IMR-90 (cell line): ENCODE results near the gene NOXO1. TPM values are rescaled to one million over a fixed set of nuclear protein-coding genes. Genes with fewer than 3 reads are reported as not detected.
A peak's percentile ranks its signal among the peaks of the same experiment; 100 is the strongest.

ENCODE experiments used
- ATAC-seq: fragments of 200-7000 bp; cut with Tn5 transposase; 2 replicates; pipeline ENCODE4 v1.9.1; 2020; ENCODE audit warnings: low read depth, mild to moderate bottlenecking, moderate library complexity
- BruUV-seq: library from RNA; stranded (reverse); fragments of 400-500 nt; replicated peaks from 2 replicates; lab custom pipeline; 2021; lab: Mats Ljungman, UMichigan
- CTCF ChIA-PET: fragments of 300-600 bp; formaldehyde crosslinking; extraction: SDS; loops from one replicate; lab custom pipeline; 2021; ENCODE audit warnings: antibody characterized with exemption; lab: Yijun Ruan, JAX
- POLR2A ChIA-PET: fragments of 300-600 bp; sonication (Branson Sonifier 250); formaldehyde crosslinking; loops from one replicate; lab custom pipeline; 2022; ENCODE audit warnings: antibody characterized with exemption; ENCODE audit not compliant: unreplicated experiment; lab: Charles Lee
- DNase-seq: peaks from one replicate; pipeline ENCODE4 v3.0.0; 2013
- H2AFZ ChIP-seq: replicated peaks from 2 replicates; pipeline ENCODE3; 2013; ENCODE audit warnings: low read length, mild to moderate bottlenecking; ENCODE audit not compliant: poor library complexity
- H2AK5ac ChIP-seq: 2 replicates; pipeline ENCODE4 v1.6.1; 2013; ENCODE audit warnings: low read depth, low read length, inconsistent platforms
- H2AK9ac ChIP-seq: replicated peaks from 2 replicates; pipeline ENCODE3; 2013; ENCODE audit warnings: mild to moderate bottlenecking, low read depth, low read length, moderate library complexity; ENCODE audit not compliant: poor library complexity
- H2BK120ac ChIP-seq: 2 replicates; pipeline ENCODE4 v1.6.1; 2013; ENCODE audit warnings: low read depth, low read length, inconsistent platforms
- H2BK15ac ChIP-seq: 3 replicates; pipeline ENCODE4 v1.6.1; 2013; ENCODE audit warnings: low read depth, low read length, inconsistent platforms
- H2BK20ac ChIP-seq: 2 replicates; pipeline ENCODE4 v1.6.1; 2013; ENCODE audit warnings: low read depth, mild to moderate bottlenecking, inconsistent platforms, low read length, moderate library complexity
- H2BK5ac ChIP-seq: 2 replicates; pipeline ENCODE4 v1.6.1; 2013; ENCODE audit warnings: mild to moderate bottlenecking, low read depth, low read length, inconsistent platforms; ENCODE audit not compliant: poor library complexity, severe bottlenecking
- H3K14ac ChIP-seq: replicated peaks from 2 replicates; pipeline ENCODE4 v1.6.1; 2013; ENCODE audit warnings: low read depth, low read length, inconsistent platforms
- H3K18ac ChIP-seq: 2 replicates; pipeline ENCODE4 v1.6.1; 2013; ENCODE audit warnings: low read depth, low read length, control low read depth
- H3K23ac ChIP-seq: 2 replicates; pipeline ENCODE4 v1.6.1; 2013; ENCODE audit warnings: low read depth, low read length, inconsistent platforms
- H3K27ac ChIP-seq: 2 replicates; pipeline ENCODE4 v1.5.1; 2013; ENCODE audit warnings: mild to moderate bottlenecking, control low read depth, low read length; ENCODE audit not compliant: insufficient read depth
- H3K27me3 ChIP-seq: 2 replicates; pipeline ENCODE4 v1.6.1; 2013; ENCODE audit warnings: low read length; ENCODE audit not compliant: control insufficient read depth, insufficient read depth
- H3K36me3 ChIP-seq: 2 replicates; pipeline ENCODE4 v1.6.1; 2013; ENCODE audit warnings: low read length, mixed read lengths; ENCODE audit not compliant: control insufficient read depth, insufficient read depth
- H3K4ac ChIP-seq: 2 replicates; pipeline ENCODE4 v1.6.1; 2013; ENCODE audit warnings: low read depth, low read length, inconsistent platforms
- H3K4me1 ChIP-seq: 2 replicates; pipeline ENCODE4 v1.6.1; 2013; ENCODE audit warnings: low read length, mixed read lengths; ENCODE audit not compliant: control insufficient read depth, insufficient read depth
- H3K4me2 ChIP-seq: 2 replicates; pipeline ENCODE4 v1.6.1; 2013; ENCODE audit warnings: low read depth, mild to moderate bottlenecking, control low read depth, low read length, moderate library complexity
- H3K4me3 ChIP-seq: 2 replicates; pipeline ENCODE4 v1.5.1; 2013; ENCODE audit warnings: low read depth, mild to moderate bottlenecking, control low read depth, low read length, moderate library complexity; ENCODE audit not compliant: insufficient read depth
- H3K56ac ChIP-seq: 2 replicates; pipeline ENCODE4 v1.6.1; 2013; ENCODE audit warnings: low read length, inconsistent platforms; ENCODE audit not compliant: insufficient read depth; ENCODE audit errors: extremely low read depth
- H3K79me1 ChIP-seq, 2 experiments: 2 replicates each; pipeline ENCODE4 v1.6.1; 2013; ENCODE audit warnings: low read length in 2 of 2, inconsistent platforms in 1 of 2, low read depth in 1 of 2
- H3K9ac ChIP-seq: 2 replicates; pipeline ENCODE4 v1.6.1; 2013; ENCODE audit warnings: low read depth, low read length, control low read depth
- H3K9me1 ChIP-seq: 2 replicates; pipeline ENCODE4 v1.6.1; 2013; ENCODE audit warnings: low read length, inconsistent platforms; ENCODE audit not compliant: insufficient read depth
- H3K9me3 ChIP-seq: 2 replicates; pipeline ENCODE4 v1.6.1; 2013; ENCODE audit warnings: low read length; ENCODE audit not compliant: control insufficient read depth, insufficient read depth
- H4K20me1 ChIP-seq: 2 replicates; pipeline ENCODE4 v1.6.1; 2013; ENCODE audit warnings: low read length, inconsistent platforms; ENCODE audit not compliant: insufficient read depth
- H4K5ac ChIP-seq: 2 replicates; pipeline ENCODE4 v1.6.1; 2013; ENCODE audit warnings: mild to moderate bottlenecking, low read depth, low read length, control low read depth
- H4K8ac ChIP-seq, 2 experiments: 2 replicates each; pipeline ENCODE4 v1.6.1; 2013; ENCODE audit warnings: low read depth in 2 of 2, low read length in 2 of 2, control low read depth in 1 of 2, inconsistent platforms in 1 of 2
- H4K91ac ChIP-seq: 2 replicates; pipeline ENCODE4 v1.6.1; 2013; ENCODE audit warnings: low read depth, low read length, inconsistent platforms; ENCODE audit not compliant: insufficient read depth
- BHLHE40 ChIP-seq: fragments of 150-350 bp; IDR thresholded peaks from 2 replicates; pipeline ENCODE4 v1.6.1; 2016; ENCODE audit warnings: mild to moderate bottlenecking, low read depth, low read length
- CHD1 ChIP-seq: IDR thresholded peaks from 2 replicates; pipeline ENCODE4 v1.6.1; 2012; ENCODE audit warnings: low read depth, low read length, improper control_type of control experiment
- FOS ChIP-seq: fragments of 150-350 bp; IDR thresholded peaks from 2 replicates; pipeline ENCODE4 v1.6.1; 2016; ENCODE audit warnings: low read depth, low read length
- MAFK ChIP-seq: IDR thresholded peaks from 2 replicates; pipeline ENCODE4 v1.6.1; 2012; ENCODE audit warnings: low read depth, low read length, improper control_type of control experiment
- MAZ ChIP-seq: IDR thresholded peaks from 2 replicates; pipeline ENCODE4 v1.6.1; 2012; ENCODE audit warnings: low read depth, mild to moderate bottlenecking, low read length, improper control_type of control experiment, moderate library complexity, borderline replicate concordance
- MXI1 ChIP-seq: IDR thresholded peaks from 2 replicates; pipeline ENCODE4 v1.6.1; 2012; ENCODE audit warnings: low read depth, mild to moderate bottlenecking, low read length, moderate library complexity, borderline replicate concordance
- NFE2L2 ChIP-seq: fragments of 150-350 bp; IDR thresholded peaks from 2 replicates; pipeline ENCODE4 v1.6.1; 2016; ENCODE audit warnings: low read depth, mild to moderate bottlenecking, low read length
- SMC3 ChIP-seq: fragments of 150-350 bp; IDR thresholded peaks from 2 replicates; pipeline ENCODE4 v1.6.1; 2016; ENCODE audit warnings: low read depth, mild to moderate bottlenecking, antibody characterized with exemption, low read length, moderate library complexity
- WGBS, 2 experiments: methylation state at CpG; one replicate each; pipeline versions ENCODE4 v1.1.5 to v1.1.7; 2013; ENCODE audit warnings: missing lambda C conversion rate in 2 of 2; ENCODE audit not compliant: insufficient read length in 1 of 2; ENCODE audit errors: extremely low coverage in 2 of 2; 5-methylcytosine and 5-hydroxymethylcytosine counted together
- dilution Hi-C: fragments of 300-500 bp; cut with HindIII; formaldehyde crosslinking; loops from one replicate; pipeline ENCODE4 v1.14.3; 2018; ENCODE audit warnings: low sequenced_read_pairs; ENCODE audit not compliant: unreplicated experiment
- in situ Hi-C: fragments of 300-500 bp; cut with MboI; formaldehyde crosslinking; loops from 3 replicates; pipeline ENCODE4 v1.14.3; 2019; ENCODE audit warnings: low sequenced_read_pairs, inconsistent platforms, mixed read lengths
- intact Hi-C: fragments of 100-400 bp; cut with micrococcal nuclease; formaldehyde crosslinking; loops from 2 replicates; pipeline ENCODE4 v1.10.0; 2022
- polyA plus RNA-seq, 3 experiments: library from polyadenylated mRNA; depleted of rRNA; stranded (reverse); fragments of >200 nt; gene quantifications; 2 replicates each; pipeline ENCODE4 v1.2.3, GENCODE V29; 2012; ENCODE audit warnings: low replicate concordance in 1 of 3
- total RNA-seq: library from RNA; depleted of rRNA; stranded (reverse); fragments of >200 nt; gene quantifications from 2 replicates; pipeline ENCODE4 v1.2.3, GENCODE V29; 2012

The NOXO1 gene
- total and polyA plus RNA-seq, 2 of the 4 experiments (the other 2 are of a cell fraction), result 0.56 TPM; not detected in 1

- TF ChIP-seq BHLHE40 (no peak), MXI1 (no peak)
Observed at GRCh38 chr16:1968146-1968953, 12.9 kb downstream of the NOXO1 start (continued).

- H3K4ac ChIP-seq, result peak within 1 kb of the TSS; percentile 95; the same call in 1 of the 2 replicates
- peak within 1 kb of the TSS; percentile 100 for H3K4me2 ChIP-seq
- no peak within 1 kb of the TSS for H2BK5ac ChIP-seq
- intact Hi-C loops, result no loop called here
- peaks cover 3% of the 10 kb centered on the region; the same call in 1 of the 2 replicates for H3K9me1 ChIP-seq
- in situ Hi-C loops, result no loop called here
- peaks cover 22% of the 10 kb centered on the region for H3K36me3 ChIP-seq
- H3K14ac ChIP-seq, result no peak within 1 kb of the TSS
- no peak within 1 kb of the TSS for H3K23ac ChIP-seq
- no peak within 1 kb of the TSS for H4K91ac ChIP-seq
- H2AFZ ChIP-seq, result peak within 1 kb of the TSS; percentile 6
- H3K9me3 ChIP-seq, result no peaks in the 10 kb centered on the region
- peaks cover 32% of the 10 kb centered on the region for H4K20me1 ChIP-seq
- no peak within 1 kb of the TSS for H2BK120ac ChIP-seq
- no peak within 1 kb of the TSS for H4K5ac ChIP-seq
- H4K8ac ChIP-seq, result peak within 1 kb of the TSS; percentile 73 to 90; a peak in 2 of 4 replicates
- dilution Hi-C loops, result no loop called here
- H2BK20ac ChIP-seq, result no peak within 1 kb of the TSS
- H3K27me3 ChIP-seq, result no peaks in the 10 kb centered on the region
- no peak within 1 kb of the TSS for H2BK15ac ChIP-seq
- WGBS, 2 experiments, result 100% methylated on average over 2 of the region's 6 CpGs; no CpG with 5 or more reads in 1 of the 2 experiments
- no peak within 1 kb of the TSS for H2AK5ac ChIP-seq
- peaks cover 9 to 46% of the 10 kb centered on the region in 2 experiments for H3K79me1 ChIP-seq
- BruUV-seq, result no TSS peak
- peak within 1 kb of the TSS; percentile 92 for H3K27ac ChIP-seq
- TF ChIP-seq SMC3 (no peak), NFE2L2 (no peak), MAZ (no peak), FOS (no peak), BHLHE40 (no peak), CHD1 (no peak), MAFK (no peak)
- peaks cover 10% of the 10 kb centered on the region for H3K4me1 ChIP-seq
- H2AK9ac ChIP-seq, result peak within 1 kb of the TSS; percentile 44
- ATAC-seq (no peak), DNase-seq (no peak)
- H3K56ac ChIP-seq, result no peak within 1 kb of the TSS
- POLR2A ChIA-PET, result no interaction called here
- H3K9ac ChIP-seq, result peak within 1 kb of the TSS; percentile 93
- CTCF ChIA-PET, result no interaction called here
- H3K4me3 ChIP-seq, result peak within 1 kb of the TSS; percentile 87
- H3K18ac ChIP-seq, result no peak within 1 kb of the TSS
Observed at GRCh38 chr16:1966460-1966859, 14.8 kb downstream of the NOXO1 start, which contains the start of gene RNF151. Gene RNF151, plus strand, starts transcription at chr16:1966856. Its CDS starts 26 bp downstream, at chr16:1966882.
